ENCODE measurements around the gene MPND.
"Not testable (repeated sequence)": the region's sequence is repeated elsewhere in the genome, so short reads cannot be mapped to it uniquely, and the experiment has no call there.

MPND gene

GRCh38 chr19:4320419-4320818, 22.9 kb upstream of the MPND start:
- no peak for DNase-seq

- DNase-seq = no peak
Measured at GRCh38 chr19:4322942-4323665, 20.3 kb upstream of the MPND start.

DNA sequence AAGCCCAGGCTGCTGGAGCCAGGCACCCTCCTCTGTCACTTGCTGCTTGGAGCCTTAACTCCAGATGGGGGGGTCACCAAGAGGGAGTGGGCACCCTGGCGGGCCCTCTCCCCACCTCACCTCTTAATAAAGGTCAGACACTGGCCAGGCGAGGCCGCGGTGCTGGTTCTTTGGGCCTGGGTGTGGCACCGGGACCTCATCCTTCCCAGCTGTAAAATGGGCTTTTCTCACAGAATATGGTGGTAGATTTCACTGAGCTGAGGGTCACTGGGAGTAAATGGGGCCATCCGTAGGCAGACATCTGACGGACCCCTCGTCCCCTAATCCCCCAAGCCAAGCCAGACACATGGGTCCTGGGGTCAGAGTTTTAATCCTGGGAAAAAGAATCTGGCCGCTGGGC, 19.7 kb upstream of the MPND start:
- no peak for DNase-seq

GRCh38 chr19:4324228-4324627, 19.1 kb upstream of the MPND start:
- no peak for DNase-seq

- DNase-seq = no peak
Measured at GRCh38 chr19:4326215-4326836, 17.0 kb upstream of the MPND start.

DNA sequence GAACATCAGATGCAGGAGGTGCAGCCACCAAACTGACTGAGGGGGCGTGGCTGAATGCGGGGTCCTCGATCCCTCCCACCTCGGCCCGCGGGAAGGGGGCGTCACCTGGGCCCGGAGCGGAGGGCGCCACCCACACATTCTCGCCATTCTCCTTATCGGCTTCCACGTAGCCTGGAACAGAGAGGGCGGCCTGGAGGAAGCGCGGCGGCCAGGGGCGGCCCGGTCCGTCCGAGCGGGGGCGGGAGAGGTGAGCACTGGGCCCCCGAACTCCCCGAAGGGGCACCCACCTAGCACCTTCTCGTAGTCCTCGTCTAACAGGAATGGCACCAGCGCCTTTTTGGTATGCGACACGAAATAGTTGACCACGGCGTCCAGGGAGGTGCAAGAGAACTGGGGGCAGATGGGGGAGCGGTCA, 16.5 kb upstream of the MPND start:
- no peak for DNase-seq

GRCh38 chr19:4327252-4327876, 16.0 kb upstream of the MPND start:
- DNase-seq = peak; percentile 43

DNA sequence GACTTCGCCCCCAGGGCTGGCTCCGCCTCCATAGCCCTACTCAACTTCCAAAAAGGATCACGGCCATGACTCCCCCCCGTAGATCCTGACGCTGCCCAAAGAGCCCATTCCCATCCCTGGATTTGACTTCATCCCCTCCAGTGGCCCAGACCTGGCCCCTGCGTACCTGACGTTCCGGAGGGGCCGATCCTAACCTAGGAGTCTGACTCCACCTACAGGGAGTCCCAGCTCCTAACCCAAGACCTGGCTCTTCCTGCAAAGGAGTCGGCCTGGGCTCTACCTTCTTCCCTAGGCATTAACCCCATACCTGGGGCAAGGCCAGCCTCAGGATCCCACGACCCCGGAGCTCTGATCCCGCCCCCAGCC, 15.5 kb upstream of the MPND start:
- no peak for DNase-seq

GRCh38 chr19:4328243-4328990, 14.9 kb upstream of the MPND start:
- peak; percentile 88 for DNase-seq

GRCh38 chr19:4328991-4329681, 14.2 kb upstream of the MPND start:
- not testable (repeated sequence) for DNase-seq

DNA sequence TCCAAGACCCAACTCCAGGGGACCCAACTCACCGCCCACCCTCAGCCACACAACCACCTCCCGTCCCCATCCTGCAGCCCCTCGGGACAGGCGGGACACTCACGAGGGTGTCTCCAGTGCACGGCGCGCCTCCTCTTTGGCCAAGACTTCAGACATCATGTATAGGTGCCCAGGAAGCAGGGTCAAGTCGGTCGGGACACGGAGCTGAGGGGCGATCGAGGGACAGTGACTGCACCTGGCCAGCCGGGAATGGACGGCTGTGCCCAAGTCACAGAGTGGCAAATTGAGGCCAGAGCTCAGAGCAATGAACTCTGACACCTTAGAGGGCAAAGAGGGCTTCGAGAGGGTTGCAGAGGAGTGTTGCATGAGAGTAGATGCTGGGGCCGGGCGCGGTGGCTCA, 13.5 kb upstream of the MPND start:
- DNase-seq = no peak

- no peak for DNase-seq
Measured at GRCh38 chr19:4334929-4335570, 8.3 kb upstream of the MPND start.

DNA sequence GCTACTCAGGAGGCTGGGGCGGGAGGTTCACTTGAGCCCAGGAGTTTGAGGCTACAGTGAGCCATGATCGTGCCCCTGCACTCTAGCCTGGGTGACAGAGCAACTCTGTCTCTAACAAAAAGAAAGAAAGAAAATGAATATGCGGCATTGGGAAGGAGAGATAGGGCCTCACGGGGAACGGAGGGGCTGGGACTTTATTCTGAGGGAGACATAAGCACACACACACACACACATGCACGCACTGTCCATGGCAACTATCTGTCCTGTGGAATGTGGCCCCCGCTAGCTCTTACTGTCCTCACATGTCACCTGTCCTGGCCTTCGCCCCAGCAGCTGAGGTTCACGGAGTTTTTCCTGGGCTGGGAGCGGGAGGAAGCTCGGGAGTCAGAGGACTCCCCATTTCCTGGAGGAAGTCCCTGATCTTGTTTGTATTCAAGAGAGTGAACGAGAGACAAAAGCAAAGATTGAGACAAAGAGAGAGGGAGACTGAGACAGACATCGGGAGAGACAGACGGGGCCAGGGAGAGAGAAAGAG, 5.4 kb upstream of the MPND start:
- DNase-seq = no peak

DNA sequence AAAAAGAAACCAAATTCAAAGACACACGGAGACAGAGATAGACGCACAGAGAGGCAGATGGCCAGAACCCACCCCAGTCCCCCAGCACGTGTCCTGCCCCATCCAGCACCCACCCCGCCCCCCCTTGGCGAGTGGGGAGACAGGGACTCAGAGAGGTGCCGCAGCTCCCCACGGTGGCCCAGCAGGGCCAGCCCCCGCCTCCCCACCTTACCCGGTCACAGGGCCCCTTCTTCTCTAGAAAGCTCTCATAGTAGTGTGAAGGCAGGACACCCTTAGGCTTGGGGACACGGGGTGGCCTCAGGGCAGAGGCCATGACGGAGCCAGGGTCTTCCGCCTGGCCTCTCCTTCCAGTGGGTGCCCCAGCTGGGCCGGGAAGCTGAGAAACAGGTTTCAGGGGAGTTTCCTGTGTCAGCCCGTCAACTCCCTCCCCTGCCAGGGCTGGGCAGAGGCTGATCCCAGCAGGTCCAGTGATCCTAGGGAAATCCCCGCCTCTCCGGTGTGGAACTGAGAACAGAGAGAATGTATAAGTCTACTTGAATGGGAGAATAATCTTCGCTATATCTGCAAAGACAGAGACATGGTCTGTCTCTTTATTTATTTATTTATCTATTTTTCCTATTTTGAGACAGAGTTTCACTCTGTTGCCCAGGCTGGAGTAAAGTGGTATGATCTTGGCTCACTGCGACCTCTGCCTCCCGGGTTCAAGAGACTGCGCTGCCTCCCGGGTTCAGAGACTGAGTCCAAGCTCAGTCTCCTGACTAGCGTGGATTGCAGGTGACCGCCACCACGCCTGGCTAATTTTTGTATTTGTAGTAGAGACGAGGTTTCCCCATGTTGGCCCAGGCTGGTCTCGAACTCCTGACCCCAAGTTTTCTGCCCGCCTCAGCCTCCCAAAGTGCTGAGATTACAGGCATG, 4.7 kb upstream of the MPND start, which contains the start of gene STAP2:
Gene STAP2 (minus strand): TSS at position 387 of the 915 bp plus-strand sequence. CDS start 74 bp downstream, at position 313.
- peak; percentile 31 for DNase-seq

DNA sequence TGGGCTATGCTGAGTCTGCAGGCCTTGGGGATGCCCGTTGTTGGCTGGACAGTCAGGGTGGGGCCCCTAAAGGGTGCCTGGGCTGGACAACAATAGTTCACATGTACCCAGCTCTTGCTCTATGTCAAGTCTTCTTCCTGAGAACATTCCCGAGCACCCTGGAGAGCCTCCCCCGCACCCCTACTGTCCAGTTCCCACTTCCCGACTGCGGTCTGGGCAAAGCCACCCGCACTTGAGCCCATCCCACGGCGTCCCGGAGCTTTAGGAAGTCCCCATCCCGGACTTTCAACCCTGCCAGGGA, 1.1 kb upstream of the MPND start:
- no peak for DNase-seq

DNA sequence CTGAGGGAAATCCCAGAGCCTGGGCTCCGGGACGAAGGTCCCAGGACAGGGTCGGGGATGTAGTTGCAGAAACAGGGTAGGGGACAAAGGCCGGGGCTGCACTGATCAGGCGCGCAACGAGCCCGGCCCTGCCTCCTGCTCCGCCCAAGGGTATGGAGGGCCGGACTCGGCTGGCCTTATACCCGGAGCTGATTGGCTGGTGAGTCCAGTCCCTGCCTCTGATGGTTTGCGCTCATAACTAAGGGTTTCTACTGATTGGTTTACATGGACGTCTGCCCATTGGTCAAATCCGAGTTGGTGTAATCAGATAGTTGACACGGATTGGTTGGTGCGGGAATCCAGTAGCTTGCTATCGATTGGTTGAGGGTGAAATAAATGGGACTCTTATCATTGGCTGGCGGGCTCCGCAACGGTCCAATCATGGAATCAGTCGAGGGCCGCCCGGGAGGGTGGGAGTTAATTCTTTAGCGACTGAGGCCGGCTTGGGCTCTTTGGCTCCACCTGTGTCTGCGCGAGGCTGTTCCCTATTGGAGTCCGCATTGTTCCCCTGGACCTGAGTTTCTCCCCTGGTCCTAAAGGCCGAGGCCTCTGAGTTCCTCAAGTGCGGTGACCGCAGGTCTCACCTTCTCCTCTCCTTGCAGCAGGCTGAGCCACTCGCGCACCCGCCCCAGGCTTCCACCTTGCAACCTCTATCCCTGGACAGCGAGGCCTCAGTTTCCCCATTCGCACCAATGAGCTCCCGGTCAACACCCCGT, 570 bp upstream of the MPND start:
- peak; percentile 97 for DNase-seq

GRCh38 chr19:4345342-4346019, 2.1 kb downstream of the MPND start:
- no peak for DNase-seq

GRCh38 chr19:4346020-4346383, 2.6 kb downstream of the MPND start:
- DNase-seq = no peak

DNA sequence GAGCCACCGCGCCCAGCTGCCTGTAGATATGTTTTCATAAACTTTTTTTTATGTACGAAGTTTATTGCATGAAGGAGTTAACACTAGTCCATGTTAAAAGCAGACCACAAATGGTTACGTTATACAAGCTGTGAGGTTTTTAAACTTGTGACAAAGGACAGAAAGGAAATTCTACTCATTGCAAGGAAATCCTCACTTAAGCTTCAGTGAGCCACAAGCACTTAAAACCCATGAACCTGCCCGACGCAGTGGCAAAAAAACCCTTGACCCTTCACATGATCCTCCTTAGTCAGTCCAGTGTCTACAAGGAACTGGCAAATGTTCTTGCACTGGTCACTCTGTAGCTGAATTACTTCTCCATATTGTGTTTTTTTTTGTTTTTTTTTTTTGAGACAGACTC, 4.2 kb downstream of the MPND start:
- DNase-seq = no peak

DNA sequence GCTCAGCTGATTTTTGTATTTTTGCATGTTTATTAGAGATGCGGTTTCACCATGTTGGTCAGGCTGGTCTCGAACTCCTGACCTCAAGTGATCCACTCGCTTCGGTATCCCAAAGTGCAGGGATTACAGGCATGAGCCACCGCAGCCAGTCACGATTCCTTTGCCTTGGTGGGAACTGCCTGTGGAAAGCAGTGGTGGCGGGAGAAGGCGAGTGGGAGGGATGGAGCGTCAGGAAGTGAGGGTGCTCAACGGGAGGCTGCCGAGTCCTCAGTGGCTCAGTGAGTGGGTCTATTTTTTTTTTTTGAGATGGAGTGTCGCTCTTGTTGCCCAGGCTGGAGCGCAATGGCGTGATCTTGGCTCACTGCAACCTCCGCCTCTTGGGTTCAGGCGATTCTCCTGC, 5.9 kb downstream of the MPND start:
- not testable (repeated sequence) for DNase-seq
